NOMO-1 treated with dmso at 0.1 percent for 144 hours (cell line): Measurements from ENCODE around the gene SH3BP4.
A peak's percentile ranks its signal among the peaks of the same experiment; 100 is the strongest.

Experiments
- DNase-seq: peaks from one replicate; lab custom pipeline; 2025; ENCODE audit not compliant: unreplicated experiment; lab: John Stamatoyannopoulos, UW

SH3BP4 gene

DNA sequence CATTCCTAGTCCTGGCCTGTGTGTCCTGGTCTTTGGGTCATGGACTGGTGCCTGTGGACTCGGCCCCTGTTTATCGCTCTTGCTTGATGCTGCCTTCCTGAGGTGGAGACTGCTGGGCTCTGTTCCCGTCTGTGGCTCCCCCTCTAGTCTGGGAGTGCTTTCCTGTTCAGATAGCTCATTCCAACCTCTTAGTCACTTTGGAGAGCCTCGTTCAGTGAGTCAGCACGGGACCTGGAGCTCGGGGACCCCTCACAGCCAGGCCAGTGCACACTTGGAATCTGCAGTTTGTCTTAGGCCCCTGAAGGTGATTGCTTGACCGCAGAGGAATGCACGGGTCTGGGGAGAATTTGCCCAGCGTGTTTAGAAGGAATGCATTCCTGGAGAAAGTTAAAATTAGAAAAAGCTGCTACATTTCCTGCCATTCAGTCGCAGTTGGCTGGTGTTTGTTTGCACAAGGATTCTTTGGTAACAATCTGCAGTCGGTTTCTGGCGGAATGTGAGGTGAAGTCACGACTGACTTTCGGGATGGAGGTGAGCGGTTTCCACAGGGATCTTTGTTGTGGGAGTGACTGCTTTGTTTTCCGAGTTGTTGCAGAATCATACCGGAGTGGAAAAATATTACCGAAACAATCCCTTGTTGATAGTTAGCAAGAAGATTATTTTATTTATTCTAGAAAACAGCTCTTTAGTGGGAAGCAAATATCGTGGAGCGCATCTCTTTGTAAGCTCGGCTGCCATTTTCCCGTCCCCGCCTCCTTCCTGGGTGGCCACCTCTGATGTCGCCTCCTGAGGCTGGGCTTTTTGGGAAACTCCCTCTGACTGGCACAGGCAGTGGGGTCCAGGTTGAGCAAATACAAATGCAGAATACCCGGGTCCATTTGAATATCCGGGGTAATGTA is 29.6 kb downstream of the SH3BP4 start:
- DNase-seq, result no peak

DNA sequence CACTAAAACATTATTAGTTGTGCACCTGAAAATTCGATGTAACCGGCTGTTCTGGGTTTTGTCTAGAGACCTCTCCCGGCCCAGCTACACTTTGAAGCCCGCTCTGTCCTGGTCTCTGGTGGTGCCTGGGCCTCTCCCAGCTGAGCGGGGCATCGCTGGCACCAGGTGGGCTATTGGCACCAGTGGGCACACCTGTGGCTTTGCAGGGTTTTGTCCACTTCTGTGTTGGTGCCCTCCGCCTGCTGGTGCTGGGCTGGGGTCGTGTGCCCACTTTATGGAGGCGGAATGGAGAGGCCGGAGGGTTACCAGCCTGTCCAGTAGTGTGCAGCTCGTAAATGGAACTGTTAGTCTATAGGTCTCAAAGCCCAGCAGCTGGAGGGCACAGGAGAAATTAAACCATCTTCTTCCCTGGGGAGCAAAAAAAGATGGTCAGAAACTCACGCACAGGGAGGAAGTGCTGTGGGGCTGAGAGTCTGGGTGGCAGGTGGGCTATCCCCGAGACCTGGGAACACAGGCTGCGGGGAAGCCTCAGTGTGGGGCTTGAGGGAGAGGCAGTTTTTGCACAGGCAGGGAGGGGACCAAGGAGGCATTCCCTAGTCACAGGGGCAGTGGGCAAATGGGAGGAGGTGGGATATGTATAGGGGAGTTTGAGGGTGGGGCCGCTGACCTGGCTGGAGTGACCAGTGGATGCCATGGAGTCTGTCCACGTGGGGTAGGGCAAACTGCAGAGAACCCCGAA is 30.4 kb downstream of the SH3BP4 start:
- DNase-seq, result no peak

GRCh38 chr2:234983011-234983726 is 31.4 kb downstream of the SH3BP4 start:
- no peak for DNase-seq

DNA sequence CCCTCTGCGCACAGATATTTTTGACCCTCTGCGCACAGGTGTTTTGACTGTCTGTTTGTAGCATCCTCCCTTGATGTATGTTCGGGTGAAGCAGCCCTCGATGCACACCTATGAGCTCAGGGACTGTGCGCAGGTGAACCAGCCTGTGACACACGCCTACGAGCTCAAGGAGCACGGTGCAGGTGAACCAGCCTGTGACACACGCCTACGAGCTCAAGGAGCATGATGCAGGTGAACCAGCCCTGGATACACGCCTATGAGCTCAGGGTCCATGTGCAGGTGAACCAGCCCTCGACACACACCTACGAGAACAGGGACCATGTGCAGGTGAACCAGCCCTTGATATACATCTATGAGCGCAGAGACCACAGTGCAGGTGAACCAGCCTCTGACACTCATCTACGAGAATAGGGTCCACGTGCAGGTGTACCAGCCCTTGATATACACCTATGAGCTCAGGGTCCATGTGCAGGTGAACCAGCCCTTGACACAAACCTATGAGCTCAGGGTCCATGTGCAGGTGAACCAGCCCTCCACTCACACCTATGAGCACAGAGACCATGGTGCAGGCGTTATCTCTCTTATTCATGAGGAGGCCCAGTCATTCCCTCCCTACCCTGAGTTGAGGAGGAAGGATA is 33.9 kb downstream of the SH3BP4 start:
- no peak for DNase-seq

GRCh38 chr2:234986390-234986789 is 34.6 kb downstream of the SH3BP4 start:
- no peak for DNase-seq

DNA sequence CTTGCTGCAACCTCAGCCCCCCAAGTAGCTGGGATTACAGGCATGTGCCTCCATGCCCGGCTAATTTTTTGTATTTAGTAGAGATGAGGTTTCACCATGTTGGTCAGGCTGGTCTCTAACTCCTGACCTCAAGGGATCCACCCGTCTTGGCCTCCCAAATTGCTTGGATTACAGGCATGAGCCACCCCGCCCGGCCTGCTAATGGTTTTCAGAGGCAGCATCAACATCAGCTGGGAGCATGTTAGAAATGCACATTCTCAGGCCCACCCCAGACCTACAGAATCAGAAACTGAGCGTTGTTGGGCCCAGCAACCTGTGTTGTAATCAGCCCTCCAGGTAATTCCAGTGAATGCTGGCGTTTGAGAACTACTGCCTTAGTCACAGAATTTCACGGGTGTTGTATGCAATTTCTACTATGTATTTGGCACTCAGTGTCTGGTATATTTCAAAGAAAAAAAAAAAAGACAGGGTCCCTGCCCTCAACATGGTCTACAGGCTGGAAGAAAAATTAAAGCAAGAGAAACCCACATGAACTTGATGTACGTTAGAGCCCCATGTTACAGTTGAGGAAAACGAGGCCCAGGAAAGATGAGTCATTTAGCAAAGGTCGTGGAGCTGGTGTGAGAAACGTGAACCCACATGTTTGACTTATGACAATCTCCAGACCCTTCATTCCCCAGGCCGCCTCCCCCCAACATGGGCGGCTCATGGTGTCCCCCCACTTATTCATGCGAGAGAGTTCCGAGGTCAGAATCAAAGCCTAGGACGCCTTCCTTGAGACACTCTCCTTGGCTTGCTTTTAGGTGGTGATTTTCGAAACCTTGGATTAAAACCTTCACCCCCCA is 35.3 kb downstream of the SH3BP4 start:
- DNase-seq, result no peak

GRCh38 chr2:234987754-234988153 is 35.9 kb downstream of the SH3BP4 start:
- DNase-seq, result no peak

GRCh38 chr2:234988491-234988890 is 36.7 kb downstream of the SH3BP4 start:
- no peak for DNase-seq

GRCh38 chr2:234989183-234989701 is 37.4 kb downstream of the SH3BP4 start:
- DNase-seq, result no peak

GRCh38 chr2:234990300-234990699 is 38.5 kb downstream of the SH3BP4 start:
- DNase-seq, result no peak

- no peak for DNase-seq
Measured at GRCh38 chr2:234991290-234991689, 39.5 kb downstream of the SH3BP4 start.

DNA sequence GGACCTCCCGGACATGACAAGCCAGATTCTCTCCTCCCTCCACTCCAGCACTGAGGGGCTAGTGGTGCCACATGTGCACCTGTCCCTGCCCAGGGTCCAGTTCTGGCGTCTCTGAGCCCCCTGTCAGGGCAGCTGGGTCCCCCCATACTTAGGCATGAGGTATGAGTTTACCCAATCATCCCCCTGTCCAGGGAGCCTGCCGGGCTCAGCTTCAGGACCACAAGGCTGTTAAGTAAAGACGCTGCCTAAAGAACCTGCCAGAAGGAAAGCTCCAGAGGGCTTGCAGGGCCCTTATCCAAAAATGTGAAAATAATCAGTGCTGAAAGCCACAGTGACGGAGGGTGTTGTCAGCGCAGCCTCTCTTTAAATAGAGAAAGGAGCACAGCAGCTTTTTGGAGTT is 40.0 kb downstream of the SH3BP4 start:
- DNase-seq, result no peak

- DNase-seq, result no peak
Measured at GRCh38 chr2:234992196-234992595, 40.4 kb downstream of the SH3BP4 start.

DNA sequence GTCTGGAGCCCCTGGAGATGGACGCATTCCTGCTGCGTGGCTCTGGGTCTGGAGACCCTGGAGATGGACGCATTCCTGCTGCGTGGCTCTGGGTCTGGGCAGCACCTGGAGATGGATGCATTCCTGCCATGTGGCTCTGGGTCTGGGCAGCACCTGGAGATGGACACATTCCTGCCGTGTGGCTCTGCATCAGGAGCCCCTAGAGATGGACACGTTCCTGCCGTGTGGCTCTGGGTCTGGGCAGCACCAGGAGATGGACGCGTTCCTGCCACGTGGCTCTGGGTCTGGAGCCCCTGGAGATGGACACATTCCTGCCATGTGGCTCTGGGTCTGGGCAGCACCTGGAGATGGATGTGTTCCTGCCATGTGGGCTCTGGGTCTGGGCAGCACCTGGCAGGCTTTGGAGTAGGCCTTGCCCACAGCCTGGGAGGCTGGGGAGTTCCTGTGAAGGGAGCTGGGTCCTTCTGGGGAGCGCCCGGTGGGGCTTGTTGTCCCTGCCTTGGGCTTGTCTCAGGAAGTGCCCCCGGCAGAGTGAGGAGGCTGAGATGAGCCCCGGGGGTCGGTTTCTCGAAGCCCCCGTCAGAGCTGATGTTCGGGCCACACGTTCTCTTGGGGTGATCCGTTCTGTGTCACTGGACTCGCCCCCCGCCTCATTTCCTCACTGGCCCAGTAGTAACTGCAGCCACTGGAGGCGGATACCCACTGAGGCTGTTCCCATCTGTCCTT is 41.0 kb downstream of the SH3BP4 start:
- DNase-seq, result no peak

- peak; percentile 60 for DNase-seq
Measured at GRCh38 chr2:234993541-234993981, 41.7 kb downstream of the SH3BP4 start.

GRCh38 chr2:234994438-234995321 is 42.9 kb downstream of the SH3BP4 start:
- no peak for DNase-seq

DNA sequence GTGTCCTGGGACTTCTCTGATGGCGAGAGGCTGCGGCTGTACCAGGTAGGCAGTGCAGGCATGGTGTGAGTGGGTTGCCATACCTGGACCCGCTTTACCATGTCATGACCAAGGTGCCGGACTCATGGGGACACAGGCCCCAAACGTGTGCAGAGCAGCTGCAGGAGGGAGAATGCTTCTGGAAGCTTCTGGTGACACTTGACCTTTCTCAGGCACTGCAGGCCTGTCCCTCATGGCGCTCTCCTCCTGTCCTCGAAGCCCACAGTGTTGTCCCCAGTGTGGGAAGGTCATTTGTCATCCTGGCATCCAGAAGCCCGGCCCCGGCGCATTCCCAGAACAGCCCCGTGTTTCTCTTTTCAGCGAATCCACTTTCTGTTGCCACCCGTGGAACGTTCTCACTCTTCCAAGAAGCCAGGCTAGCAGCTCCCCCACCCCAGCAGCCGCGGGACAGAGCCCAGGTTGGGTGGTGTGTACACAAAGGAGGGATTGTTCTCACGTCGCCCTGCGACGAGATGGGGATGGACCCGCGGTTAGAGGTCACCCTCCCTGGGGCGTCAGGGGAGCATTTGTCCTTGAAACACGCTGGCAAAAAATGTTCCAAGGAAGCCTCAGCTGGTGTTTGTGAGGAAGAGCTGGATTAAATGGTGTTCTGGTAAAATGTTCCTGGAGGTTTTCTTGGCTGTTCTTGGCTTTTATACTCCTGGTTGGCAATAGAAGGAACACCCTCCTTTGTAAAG is 43.7 kb downstream of the SH3BP4 start:
- DNase-seq, result no peak
